ENCODE data around the gene DDX10. TPM values are rescaled to one million over a fixed set of nuclear protein-coding genes. Genes with fewer than 3 reads are reported as not detected.

DDX10 gene
- total RNA-seq, 1 donor from 2014 or later = 34.7 TPM

- no peak for TF ChIP-seq CTCF (conservative IDR thresholded peaks at IDR 0.05)
- no peak overlapping the region for H3K27ac Mint-ChIP-seq
- DNase-seq (ENCODE audit: extremely low spot score, unreplicated experiment) = no peak
- peaks cover 6% of the 10 kb centered on the region for H3K36me3 Mint-ChIP-seq
- H3K27me3 Mint-ChIP-seq = no peaks in the 10 kb centered on the region
- no peak overlapping the region for H3K4me3 Mint-ChIP-seq
- H3K4me1 Mint-ChIP-seq (ENCODE audit: unreplicated experiment) = peaks cover 5% of the 10 kb centered on the region
- H3K9me3 Mint-ChIP-seq = no peaks in the 10 kb centered on the region
These were observed 256.3 kb downstream of the DDX10 start for GRCh38 chr11:108921211-108921610.

- Mint-ChIP-seq H3K9me3 (no peaks in the 10 kb centered on the region), H3K4me3 (no peak overlapping the region), H3K36me3 (peaks cover 6% of the 10 kb centered on the region), H3K27me3 (no peaks in the 10 kb centered on the region), H3K4me1 (ENCODE audit: unreplicated experiment) (peaks cover 16% of the 10 kb centered on the region), H3K27ac (no peak overlapping the region)
- no peak for TF ChIP-seq CTCF (conservative IDR thresholded peaks at IDR 0.05)
- no peak for DNase-seq (ENCODE audit: extremely low spot score, unreplicated experiment)
These were observed 257.4 kb downstream of the DDX10 start for GRCh38 chr11:108922241-108922640.

GRCh38 chr11:108923413-108923812 lies 258.5 kb downstream of the DDX10 start:
- H3K27ac Mint-ChIP-seq = no peak overlapping the region
- H3K4me1 Mint-ChIP-seq (ENCODE audit: unreplicated experiment) = peaks cover 17% of the 10 kb centered on the region
- no peak for TF ChIP-seq CTCF (conservative IDR thresholded peaks at IDR 0.05)
- H3K36me3 Mint-ChIP-seq = peaks cover 6% of the 10 kb centered on the region
- DNase-seq (ENCODE audit: extremely low spot score, unreplicated experiment) = no peak
- H3K27me3 Mint-ChIP-seq = no peaks in the 10 kb centered on the region
- H3K4me3 Mint-ChIP-seq = no peak overlapping the region
- no peaks in the 10 kb centered on the region for H3K9me3 Mint-ChIP-seq

- Mint-ChIP-seq H3K4me1 (ENCODE audit: unreplicated experiment) (peaks cover 17% of the 10 kb centered on the region), H3K27me3 (no peaks in the 10 kb centered on the region), H3K27ac (no peak overlapping the region), H3K9me3 (no peaks in the 10 kb centered on the region), H3K4me3 (no peak overlapping the region), H3K36me3 (peaks cover 3% of the 10 kb centered on the region)
- no peak for TF ChIP-seq CTCF (conservative IDR thresholded peaks at IDR 0.05)
- DNase-seq (ENCODE audit: extremely low spot score, unreplicated experiment) = no peak
These were observed 261.4 kb downstream of the DDX10 start for GRCh38 chr11:108926171-108926840.

GRCh38 chr11:108926841-108927577 lies 262.1 kb downstream of the DDX10 start:
- no peak overlapping the region for H3K4me3 Mint-ChIP-seq
- no peak for DNase-seq (ENCODE audit: extremely low spot score, unreplicated experiment)
- H3K27me3 Mint-ChIP-seq = no peaks in the 10 kb centered on the region
- no peak overlapping the region for H3K27ac Mint-ChIP-seq
- H3K9me3 Mint-ChIP-seq = no peaks in the 10 kb centered on the region
- H3K36me3 Mint-ChIP-seq = peaks cover 3% of the 10 kb centered on the region
- peaks cover 17% of the 10 kb centered on the region for H3K4me1 Mint-ChIP-seq (ENCODE audit: unreplicated experiment)
- TF ChIP-seq CTCF (conservative IDR thresholded peaks at IDR 0.05) = no peak

All from type B pancreatic cell (in vitro differentiated cells).